Superior temporal gyrus (tissue), 1 donor: Measurements from ENCODE around the gene MRPS30.
"Not testable (repeated sequence)": the region's sequence is repeated elsewhere in the genome, so short reads cannot be mapped to it uniquely, and the experiment has no call there.

ENCODE experiments used
- DNase-seq: peaks from one replicate; pipeline ENCODE4 v3.0.0-alpha.2; 2016; ENCODE audit errors: extremely low spot score

MRPS30 gene

DNA sequence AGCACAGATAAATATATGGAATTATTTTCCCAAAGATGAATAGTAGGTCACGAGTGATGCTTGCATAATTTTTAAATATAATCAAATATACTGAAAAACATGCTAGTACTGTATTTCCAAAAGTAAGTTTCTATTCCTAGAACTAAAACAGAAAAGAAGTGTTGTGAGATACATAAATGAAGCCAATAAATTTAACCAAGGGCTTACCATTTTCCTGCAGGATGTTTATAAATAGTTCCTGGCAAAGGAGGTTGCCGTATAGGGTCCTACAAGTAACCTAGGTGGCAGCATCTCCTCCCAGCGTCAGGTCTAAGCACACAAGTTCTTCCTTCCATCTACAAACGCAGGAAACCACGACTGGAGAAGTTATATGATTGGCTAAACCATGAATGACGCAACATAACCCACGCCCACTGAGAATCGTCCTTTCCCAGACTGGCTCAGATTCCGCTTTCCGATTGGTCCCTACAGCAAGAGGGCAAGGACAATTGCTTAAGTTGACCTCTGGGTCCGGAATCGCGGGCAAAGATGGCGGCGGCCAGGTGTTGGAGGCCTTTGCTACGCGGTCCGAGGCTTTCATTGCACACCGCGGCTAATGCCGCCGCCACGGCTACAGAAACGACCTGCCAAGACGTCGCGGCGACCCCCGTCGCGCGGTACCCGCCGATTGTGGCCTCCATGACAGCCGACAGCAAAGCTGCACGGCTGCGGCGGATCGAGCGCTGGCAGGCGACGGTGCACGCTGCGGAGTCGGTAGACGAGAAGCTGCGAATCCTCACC lies at the start of gene MRPS30:
Gene MRPS30 (plus strand): TSS at position 513 of the 780 bp plus-strand sequence. CDS start 16 bp downstream, at position 529.
- peak; percentile 100 for DNase-seq

DNA sequence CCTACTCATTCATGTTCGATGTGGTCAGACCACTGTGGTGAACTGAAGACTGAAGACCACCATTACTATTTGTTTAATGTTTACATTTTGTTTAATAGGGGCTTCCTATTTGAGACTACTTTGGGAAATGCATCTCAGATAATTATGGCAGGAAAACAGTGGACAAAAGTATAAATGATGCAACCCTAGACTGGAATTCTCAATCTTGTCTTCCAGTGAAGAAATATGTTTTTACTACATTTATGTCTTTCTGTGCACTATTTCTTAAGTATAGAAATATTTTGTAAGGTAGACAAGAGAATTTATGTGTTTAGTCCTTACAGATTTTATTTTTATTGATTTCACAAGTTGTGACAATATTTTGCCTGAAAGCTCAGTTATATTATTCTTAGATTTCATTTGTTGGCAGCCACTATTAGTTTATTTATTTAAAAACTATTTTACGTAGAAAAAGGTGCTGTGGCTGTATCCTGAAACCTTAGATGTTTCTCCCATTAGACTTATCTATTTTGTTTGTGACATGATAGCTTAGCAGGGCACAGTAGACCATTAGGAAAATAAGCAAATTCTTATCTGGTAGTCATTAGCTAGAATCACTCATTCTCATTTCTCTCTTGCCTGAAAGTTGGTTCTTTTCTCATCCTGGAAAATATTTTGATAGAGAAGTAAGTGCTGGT lies 39.4 kb upstream of the MRPS30 start:
- DNase-seq: no peak

DNA sequence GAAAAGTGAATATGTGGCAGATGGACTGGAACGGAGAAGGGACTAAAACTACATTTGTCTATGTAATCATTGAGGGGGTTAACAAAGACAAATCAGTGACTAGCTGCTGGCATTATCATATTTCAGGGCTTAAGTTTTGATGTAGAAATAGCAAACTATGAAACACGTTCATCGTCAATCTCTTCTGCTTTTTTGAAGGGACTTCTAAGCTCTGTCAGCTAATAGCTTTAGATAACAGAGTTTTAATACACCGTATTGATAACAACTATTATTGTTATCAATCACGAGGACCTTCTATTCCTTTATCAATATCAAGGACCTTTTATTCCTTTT lies 38.9 kb upstream of the MRPS30 start:
- no peak for DNase-seq

GRCh38 chr5:44770780-44771717 lies 37.7 kb upstream of the MRPS30 start:
- DNase-seq: no peak

GRCh38 chr5:44772397-44772796 lies 36.4 kb upstream of the MRPS30 start:
- DNase-seq: not testable (repeated sequence)

GRCh38 chr5:44774279-44774880 lies 34.4 kb upstream of the MRPS30 start:
- DNase-seq: peak; percentile 84

- DNase-seq: no peak
Measured at GRCh38 chr5:44779167-44779566, 29.6 kb upstream of the MRPS30 start.

GRCh38 chr5:44783634-44784315 lies 25.0 kb upstream of the MRPS30 start:
- no peak for DNase-seq

DNA sequence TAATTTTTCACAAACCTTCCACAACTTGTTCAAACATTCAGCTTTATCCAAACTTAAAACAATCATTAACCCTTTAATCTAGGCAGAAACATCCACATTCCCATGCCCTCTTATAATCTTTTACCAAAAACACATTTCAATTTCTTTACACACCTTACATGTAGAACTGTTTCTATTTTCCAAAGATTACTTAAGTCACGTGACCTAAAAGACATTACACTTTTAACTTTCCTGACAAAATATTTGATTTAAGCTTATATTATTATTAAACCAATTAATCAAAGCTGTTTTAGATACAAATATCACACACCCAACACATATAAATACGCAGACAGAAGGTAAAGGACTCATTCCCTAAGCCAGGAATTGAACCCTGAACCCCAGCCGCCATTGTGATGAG lies 21.0 kb upstream of the MRPS30 start:
- DNase-seq: no peak

DNA sequence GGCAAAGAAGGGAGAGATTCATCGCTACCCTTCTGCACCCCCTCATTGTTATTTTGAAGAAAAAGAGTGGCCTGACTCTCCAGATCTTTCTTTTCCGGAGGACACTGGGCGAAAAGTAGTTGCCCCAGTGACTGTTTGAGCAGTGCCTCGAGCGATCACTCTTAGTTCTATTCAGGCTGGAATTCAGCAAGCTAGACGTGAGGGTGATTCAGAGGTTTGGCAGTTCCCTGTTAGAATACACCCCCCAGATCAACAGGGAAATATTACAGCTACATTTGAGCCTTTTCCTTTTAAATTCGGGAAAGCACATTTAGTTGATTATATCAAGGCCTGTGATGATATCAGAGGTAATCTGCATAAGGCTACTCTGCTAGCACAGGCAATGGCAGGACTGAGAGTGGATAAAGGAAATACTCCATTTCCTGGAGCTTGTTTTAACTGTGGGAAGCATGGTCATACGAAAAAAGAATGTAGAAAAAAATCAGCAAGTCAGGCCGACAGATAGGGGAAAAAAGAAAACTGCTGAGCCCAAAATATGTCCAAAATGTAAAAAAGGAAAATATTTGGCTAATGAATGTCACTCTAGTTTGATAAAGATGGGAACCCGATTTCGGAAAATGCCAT lies 19.3 kb upstream of the MRPS30 start:
- DNase-seq: not testable (repeated sequence)

DNA sequence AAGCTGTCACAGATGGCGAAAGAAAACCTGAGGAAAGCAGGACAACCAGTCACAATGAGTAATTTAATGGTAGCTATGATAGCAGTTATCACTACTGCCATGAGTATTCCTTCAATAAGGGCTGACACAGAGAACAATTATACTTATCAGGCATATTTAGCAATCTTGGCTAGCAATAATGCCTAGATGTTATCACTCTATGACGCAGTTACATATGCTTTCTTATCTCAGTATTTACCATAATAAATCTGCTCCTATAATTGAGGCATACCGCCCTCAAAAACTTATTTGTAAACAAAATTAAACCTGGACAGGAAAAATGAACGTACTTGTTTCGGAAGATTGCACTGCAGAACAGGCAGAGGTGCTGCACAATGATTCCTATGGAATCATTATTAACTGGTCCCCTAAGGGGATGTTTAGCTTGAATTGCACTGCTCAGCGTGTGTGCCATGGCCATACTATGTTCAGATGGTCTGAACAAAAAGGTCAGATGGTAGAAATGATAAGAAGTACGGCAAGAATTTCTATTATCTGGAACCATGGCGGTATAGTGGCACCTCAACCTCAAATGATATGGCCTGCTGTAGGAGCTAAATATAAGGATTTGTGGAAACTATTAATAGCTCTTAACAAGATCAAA lies 16.6 kb upstream of the MRPS30 start:
- not testable (repeated sequence) for DNase-seq

- no peak for DNase-seq
Measured at GRCh38 chr5:44794371-44794770, 14.4 kb upstream of the MRPS30 start.

- DNase-seq: no peak
Measured at GRCh38 chr5:44795496-44795895, 13.3 kb upstream of the MRPS30 start.

GRCh38 chr5:44797841-44798240 lies 10.9 kb upstream of the MRPS30 start:
- no peak for DNase-seq

DNA sequence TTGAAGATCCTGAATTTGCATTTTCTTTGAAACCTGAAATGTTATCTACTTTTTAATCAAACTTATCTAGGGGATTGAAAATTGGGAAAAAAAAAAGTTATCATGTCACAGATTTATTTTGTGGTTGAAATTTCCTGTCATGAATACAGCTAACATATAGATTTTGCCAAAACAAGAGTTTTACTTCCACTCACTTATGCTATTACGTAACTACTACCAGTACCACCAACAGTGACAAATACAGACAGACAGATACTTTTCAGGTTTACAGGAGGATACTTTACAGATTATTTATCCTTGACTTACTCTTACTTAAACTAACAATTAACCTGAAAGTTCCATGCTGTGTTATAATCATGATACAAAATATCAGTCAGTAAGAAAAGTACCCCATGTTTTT lies 6.8 kb upstream of the MRPS30 start:
- no peak for DNase-seq

- no peak for DNase-seq
Measured at GRCh38 chr5:44806608-44807007, 2.1 kb upstream of the MRPS30 start.

GRCh38 chr5:44807269-44807668 lies 1.5 kb upstream of the MRPS30 start:
- DNase-seq: no peak

GRCh38 chr5:44809215-44809955 lies 638 bp downstream of the MRPS30 start:
- DNase-seq: peak; percentile 51

DNA sequence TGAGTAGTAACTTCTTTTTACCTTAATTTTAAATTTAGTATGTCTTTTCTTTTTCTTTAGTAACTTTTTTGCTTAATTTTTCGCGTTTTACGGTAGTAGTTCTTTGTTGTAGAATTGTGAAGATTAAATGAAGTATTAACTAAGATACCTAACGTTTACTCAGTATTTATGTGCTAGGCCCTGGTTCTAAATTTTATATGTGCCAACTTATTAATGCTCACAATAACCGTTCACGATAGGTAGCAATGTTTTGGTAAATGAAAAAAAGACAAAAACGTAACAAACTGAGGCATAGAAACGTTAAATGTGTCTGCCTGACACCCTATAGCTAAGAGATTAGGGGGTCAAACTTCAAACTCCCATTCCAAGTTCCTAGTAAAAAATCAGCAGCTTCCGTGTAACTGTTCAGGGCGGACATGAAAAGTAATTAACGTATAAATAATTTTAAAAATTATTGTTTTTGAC lies 1.2 kb downstream of the MRPS30 start:
- no peak for DNase-seq
